ENCODE results near the gene NHERF2. TPM values are rescaled to one million over a fixed set of nuclear protein-coding genes. Genes with fewer than 3 reads are reported as not detected.

NHERF2 gene
- total and polyA plus RNA-seq, 3 donors from 2014 or later = 50.6 to 59.9 (median 54.1) TPM

DNA sequence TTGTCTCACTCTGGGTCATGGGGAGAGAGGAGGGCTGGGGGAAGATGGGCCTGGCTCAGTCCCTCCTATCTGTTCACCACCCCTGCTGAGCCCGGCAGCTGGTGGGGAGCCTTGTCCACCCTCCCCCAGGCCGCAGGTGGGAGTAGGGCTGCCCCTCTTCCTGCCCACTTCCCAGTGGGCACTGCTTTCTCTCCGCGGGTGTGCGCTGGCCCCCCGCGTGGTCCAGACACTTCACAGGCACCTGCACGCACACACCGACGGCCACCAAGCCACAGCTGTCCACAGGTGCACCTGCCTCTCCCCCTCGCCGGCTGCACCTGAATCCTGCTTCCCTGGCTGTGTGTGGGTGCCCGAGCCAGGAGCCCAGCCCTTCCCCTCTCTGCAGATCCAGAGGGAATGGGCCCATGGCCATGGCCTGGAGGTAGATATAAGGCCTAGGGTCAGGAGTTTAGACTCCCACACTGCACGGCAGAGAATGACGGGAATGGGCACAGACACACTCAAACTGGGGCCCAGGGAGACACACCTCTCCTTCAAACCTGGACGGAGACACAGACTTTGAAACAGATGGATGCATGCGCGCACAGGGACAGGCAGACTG lies 2.0 kb downstream of the NHERF2 start:
- H3K27ac ChIP-seq = peak overlapping the region in 1 of 2 donors; percentile 64
- H3K4me1 ChIP-seq = peaks cover 27% of the 10 kb centered on the region
- H3K4me3 ChIP-seq = no peak overlapping the region
- TF ChIP-seq, protein P1, sequence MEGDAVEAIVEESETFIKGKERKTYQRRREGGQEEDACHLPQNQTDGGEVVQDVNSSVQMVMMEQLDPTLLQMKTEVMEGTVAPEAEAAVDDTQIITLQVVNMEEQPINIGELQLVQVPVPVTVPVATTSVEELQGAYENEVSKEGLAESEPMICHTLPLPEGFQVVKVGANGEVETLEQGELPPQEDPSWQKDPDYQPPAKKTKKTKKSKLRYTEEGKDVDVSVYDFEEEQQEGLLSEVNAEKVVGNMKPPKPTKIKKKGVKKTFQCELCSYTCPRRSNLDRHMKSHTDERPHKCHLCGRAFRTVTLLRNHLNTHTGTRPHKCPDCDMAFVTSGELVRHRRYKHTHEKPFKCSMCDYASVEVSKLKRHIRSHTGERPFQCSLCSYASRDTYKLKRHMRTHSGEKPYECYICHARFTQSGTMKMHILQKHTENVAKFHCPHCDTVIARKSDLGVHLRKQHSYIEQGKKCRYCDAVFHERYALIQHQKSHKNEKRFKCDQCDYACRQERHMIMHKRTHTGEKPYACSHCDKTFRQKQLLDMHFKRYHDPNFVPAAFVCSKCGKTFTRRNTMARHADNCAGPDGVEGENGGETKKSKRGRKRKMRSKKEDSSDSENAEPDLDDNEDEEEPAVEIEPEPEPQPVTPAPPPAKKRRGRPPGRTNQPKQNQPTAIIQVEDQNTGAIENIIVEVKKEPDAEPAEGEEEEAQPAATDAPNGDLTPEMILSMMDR (IDR thresholded peaks at IDR 0.05) = no peak
- no peak for TF ChIP-seq POLR2A (IDR thresholded peaks at IDR 0.05)
- no peaks in the 10 kb centered on the region for H3K27me3 ChIP-seq
- intact Hi-C loops (cut with DNase I; ENCODE audit: low total_unique reads) = loop anchor here (5.0 to 10.0 kb wide), 2 partner anchors 56 to 114 kb away; no protein-coding TSS in a partner anchor
- no peaks in the 10 kb centered on the region for H3K9me3 ChIP-seq
- H3K36me3 ChIP-seq (ENCODE audit: low read depth, missing control alignments) = no peaks in the 10 kb centered on the region
- no peak for DNase-seq
- 77 to 89% methylated on average over 18 of the region's 18 CpGs for WGBS, 2 donors

DNA sequence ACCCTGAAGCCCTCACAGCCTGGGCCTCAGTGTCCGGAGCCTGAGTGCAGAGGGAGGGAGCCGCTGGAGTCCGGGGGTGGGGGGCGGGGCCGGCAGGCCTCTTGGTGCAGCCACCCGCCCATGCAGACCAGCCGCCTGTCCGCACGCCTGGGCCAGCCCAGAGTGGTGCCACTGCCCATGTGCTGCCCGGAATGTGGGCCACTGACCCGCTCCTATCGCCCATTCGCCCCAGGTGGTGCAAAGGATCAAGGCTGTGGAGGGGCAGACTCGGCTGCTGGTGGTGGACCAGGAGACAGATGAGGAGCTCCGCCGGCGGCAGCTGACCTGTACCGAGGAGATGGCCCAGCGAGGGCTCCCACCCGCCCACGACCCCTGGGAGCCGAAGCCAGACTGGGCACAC lies 2.6 kb downstream of the NHERF2 start:
- DNase-seq = no peak
- peaks cover 25% of the 10 kb centered on the region for H3K4me1 ChIP-seq
- H3K36me3 ChIP-seq (ENCODE audit: low read depth, missing control alignments) = no peaks in the 10 kb centered on the region
- no peaks in the 10 kb centered on the region for H3K27me3 ChIP-seq
- 70 to 80% methylated on average over 1 to 22 of the region's 22 CpGs for WGBS, 2 donors
- H3K9me3 ChIP-seq = no peaks in the 10 kb centered on the region
- intact Hi-C loops (cut with DNase I; ENCODE audit: low total_unique reads) = loop anchor here (5.0 to 10.0 kb wide), 2 partner anchors 55 to 113 kb away; no protein-coding TSS in a partner anchor
- TF ChIP-seq POLR2A (IDR thresholded peaks at IDR 0.05) = no peak
- TF ChIP-seq, protein P1 (IDR thresholded peaks at IDR 0.05) = no peak
- no peak overlapping the region for H3K4me3 ChIP-seq
- peak overlapping the region in 1 of 2 donors; percentile 36 for H3K27ac ChIP-seq

DNA sequence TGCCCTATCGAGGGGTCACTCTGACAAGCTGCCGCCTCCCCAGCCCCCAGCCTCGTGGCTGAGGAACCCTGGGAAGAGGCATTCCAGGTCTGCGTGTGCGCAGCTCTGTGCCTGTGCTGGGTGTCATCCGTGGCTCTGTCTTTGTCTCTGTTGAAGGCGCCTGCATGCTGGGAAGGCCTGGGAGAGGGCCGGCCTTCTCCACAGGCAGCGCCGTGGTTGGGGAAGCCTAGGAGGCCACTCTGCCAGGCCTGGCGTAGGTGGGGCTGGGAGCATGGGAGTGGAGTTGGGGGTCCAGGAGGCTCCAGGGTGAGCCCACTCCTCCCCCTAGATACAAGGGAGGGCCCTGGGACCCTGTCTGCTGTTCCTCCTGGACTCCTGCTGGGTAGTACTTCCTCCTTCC lies 3.3 kb downstream of the NHERF2 start:
- H3K36me3 ChIP-seq (ENCODE audit: low read depth, missing control alignments) = no peaks in the 10 kb centered on the region
- intact Hi-C loops (cut with DNase I; ENCODE audit: low total_unique reads) = no loop called here
- TF ChIP-seq, protein P1 (IDR thresholded peaks at IDR 0.05) = no peak
- no peak for TF ChIP-seq POLR2A (IDR thresholded peaks at IDR 0.05)

DNA sequence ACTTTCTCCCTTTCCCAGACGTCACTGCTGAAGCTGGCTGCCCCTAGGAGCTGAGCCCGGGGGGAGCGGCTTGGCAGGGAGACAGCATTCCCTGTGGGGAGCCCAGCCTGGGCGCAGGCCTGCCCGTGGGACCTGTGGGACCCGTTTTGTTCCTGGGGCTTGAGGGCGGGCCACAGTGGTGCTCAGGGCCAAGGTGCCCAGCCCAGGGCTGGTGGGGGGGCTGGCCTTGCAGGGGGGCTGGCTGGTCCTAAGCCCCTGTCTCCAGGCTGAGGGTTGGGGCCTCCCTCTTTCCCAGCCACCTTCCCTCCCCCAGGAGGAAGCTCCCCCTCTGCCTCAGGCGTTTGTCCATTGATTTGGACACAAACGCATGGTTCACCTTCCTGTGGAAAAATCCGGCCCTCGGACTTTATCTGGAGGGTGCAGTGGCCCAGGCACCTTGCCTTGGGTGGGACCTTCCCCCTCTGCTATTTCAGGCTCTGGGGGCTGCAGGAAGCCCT lies 4.4 kb downstream of the NHERF2 start:
- intact Hi-C loops (cut with DNase I; ENCODE audit: low total_unique reads) = no loop called here
- 84% methylated on average over 10 to 11 of the region's 11 CpGs for WGBS, 2 donors
- H3K9me3 ChIP-seq = no peaks in the 10 kb centered on the region
- H3K36me3 ChIP-seq (ENCODE audit: low read depth, missing control alignments) = no peaks in the 10 kb centered on the region
- no peak for DNase-seq
- peak overlapping the region in 1 of 2 donors; percentile 36 for H3K27ac ChIP-seq
- TF ChIP-seq POLR2A (IDR thresholded peaks at IDR 0.05) = no peak
- TF ChIP-seq, protein P1 (IDR thresholded peaks at IDR 0.05) = no peak
- H3K27me3 ChIP-seq = no peaks in the 10 kb centered on the region
- H3K4me3 ChIP-seq = no peak overlapping the region
- peaks cover 39% of the 10 kb centered on the region for H3K4me1 ChIP-seq

More for the DNA sequence above, 3.3 kb downstream of the NHERF2 start:
- DNase-seq = no peak
- H3K9me3 ChIP-seq = no peaks in the 10 kb centered on the region
- peak overlapping the region in 1 of 2 donors; percentile 36 for H3K27ac ChIP-seq
- no peaks in the 10 kb centered on the region for H3K27me3 ChIP-seq
- 92 to 100% methylated on average over 1 to 11 of the region's 11 CpGs for WGBS, 2 donors
- H3K4me1 ChIP-seq = peaks cover 30% of the 10 kb centered on the region
- no peak overlapping the region for H3K4me3 ChIP-seq
